Large intestine (tissue), 3 donors: ENCODE data around the gene KRTAP8-1. TPM values are rescaled to one million over a fixed set of nuclear protein-coding genes. Genes with fewer than 3 reads are reported as not detected.

Source experiments
- DNase-seq, 2 donors: peaks; one replicate each; pipeline versions ENCODE4 v3.0.0 to v3.0.0-alpha.2; 2013
- H3K27ac ChIP-seq: one replicate; pipeline ENCODE4 v1.5.1; 2013; ENCODE audit warnings: low read length
- H3K27me3 ChIP-seq: 2 replicates; pipeline ENCODE4 v1.6.1; 2013; ENCODE audit warnings: low read length; ENCODE audit not compliant: control insufficient read depth, insufficient read depth
- H3K36me3 ChIP-seq: 2 replicates; pipeline ENCODE4 v1.6.1; 2013; ENCODE audit warnings: low read length; ENCODE audit not compliant: control insufficient read depth, insufficient read depth
- H3K4me1 ChIP-seq: one replicate; pipeline ENCODE4 v1.6.1; 2013; ENCODE audit warnings: low read length; ENCODE audit not compliant: control insufficient read depth, insufficient read depth
- H3K4me3 ChIP-seq: one replicate; pipeline ENCODE4 v1.5.1; 2013; ENCODE audit warnings: low read length
- H3K9me3 ChIP-seq: one replicate; pipeline ENCODE4 v1.6.1; 2013; ENCODE audit warnings: mild to moderate bottlenecking, low read depth, low read length, moderate library complexity; ENCODE audit not compliant: control insufficient read depth
- WGBS: methylation state at CpG from one replicate; pipeline ENCODE4 v1.1.5; 2013; ENCODE audit warnings: low lambda C conversion rate; ENCODE audit not compliant: insufficient coverage; 5-methylcytosine and 5-hydroxymethylcytosine counted together
- polyA plus RNA-seq: library from polyadenylated mRNA; unstranded; fragments of 120-200 nt; gene quantifications from one replicate; pipeline ENCODE4 v1.2.1, GENCODE V29; 2013

Gene KRTAP8-1
- polyA plus RNA-seq, 1 donor, result not detected

DNA sequence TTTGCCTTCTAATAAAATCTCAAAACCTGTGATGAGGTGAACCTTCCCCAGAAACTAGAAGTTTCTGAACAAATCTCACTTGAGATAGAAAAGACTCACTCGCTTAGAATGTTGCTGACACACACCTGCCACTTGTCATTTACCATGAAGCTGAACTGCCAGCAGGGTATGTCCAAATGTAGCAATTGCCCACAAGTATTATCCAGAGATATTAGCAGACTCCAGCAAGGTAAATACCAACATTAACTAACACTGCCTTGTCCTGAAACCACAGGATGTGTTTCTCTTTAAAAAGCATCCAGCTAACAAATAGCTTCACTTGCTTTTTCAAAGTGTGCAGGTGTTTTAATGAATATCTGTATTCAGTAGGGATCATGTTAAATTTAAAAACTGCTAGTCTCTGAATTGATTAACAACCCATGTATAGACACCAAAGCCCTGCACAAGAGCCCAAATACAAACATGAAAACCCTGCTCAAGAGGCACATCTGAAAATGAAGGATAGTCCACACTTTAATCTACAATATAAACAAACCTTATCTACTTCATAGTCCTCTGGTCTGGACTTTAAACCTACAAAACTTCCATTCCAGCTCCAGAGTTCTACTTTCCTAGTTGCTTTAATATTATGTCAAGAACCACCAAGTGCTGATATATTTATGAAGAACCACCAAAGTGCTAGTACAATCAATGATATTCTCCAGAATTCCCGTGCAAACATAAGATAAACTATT lies 19.3 kb downstream of the KRTAP8-1 start:
- H3K4me1 ChIP-seq, result peaks cover 3% of the 10 kb centered on the region
- no peak overlapping the region for H3K27ac ChIP-seq
- WGBS, result 43% methylated on average over 1 of the region's 2 CpGs
- peak in 1 of 2 donors; percentile 4 for DNase-seq
- no peaks in the 10 kb centered on the region for H3K36me3 ChIP-seq
- H3K27me3 ChIP-seq, result no peaks in the 10 kb centered on the region
- H3K4me3 ChIP-seq, result no peak overlapping the region
- H3K9me3 ChIP-seq, result no peaks in the 10 kb centered on the region

DNA sequence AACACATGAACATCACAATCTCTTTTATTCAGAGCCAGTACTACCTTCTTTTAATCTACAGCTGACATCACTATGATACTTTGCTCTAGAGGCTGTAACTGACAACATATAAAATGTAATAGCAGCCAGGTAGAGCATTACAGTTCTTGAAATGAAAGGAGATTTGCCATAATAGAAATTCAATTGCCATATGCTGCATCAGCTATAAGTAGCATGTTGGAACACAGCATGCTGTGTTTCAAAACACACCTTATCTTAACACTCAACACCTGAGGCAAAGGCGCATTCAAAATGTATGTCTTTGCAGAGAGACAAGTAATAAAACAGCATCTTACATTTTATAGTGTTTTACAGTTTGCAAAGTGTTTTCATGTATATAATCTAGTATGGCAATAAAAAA lies 33.8 kb downstream of the KRTAP8-1 start:
- Histone ChIP-seq H3K27me3 (no peaks in the 10 kb centered on the region), H3K27ac (no peak overlapping the region), H3K36me3 (no peaks in the 10 kb centered on the region), H3K4me3 (no peak overlapping the region), H3K4me1 (no peaks in the 10 kb centered on the region), H3K9me3 (no peaks in the 10 kb centered on the region)
- DNase-seq, result no peak
- WGBS, result 80% methylated on average over 1 of the region's 1 CpG

DNA sequence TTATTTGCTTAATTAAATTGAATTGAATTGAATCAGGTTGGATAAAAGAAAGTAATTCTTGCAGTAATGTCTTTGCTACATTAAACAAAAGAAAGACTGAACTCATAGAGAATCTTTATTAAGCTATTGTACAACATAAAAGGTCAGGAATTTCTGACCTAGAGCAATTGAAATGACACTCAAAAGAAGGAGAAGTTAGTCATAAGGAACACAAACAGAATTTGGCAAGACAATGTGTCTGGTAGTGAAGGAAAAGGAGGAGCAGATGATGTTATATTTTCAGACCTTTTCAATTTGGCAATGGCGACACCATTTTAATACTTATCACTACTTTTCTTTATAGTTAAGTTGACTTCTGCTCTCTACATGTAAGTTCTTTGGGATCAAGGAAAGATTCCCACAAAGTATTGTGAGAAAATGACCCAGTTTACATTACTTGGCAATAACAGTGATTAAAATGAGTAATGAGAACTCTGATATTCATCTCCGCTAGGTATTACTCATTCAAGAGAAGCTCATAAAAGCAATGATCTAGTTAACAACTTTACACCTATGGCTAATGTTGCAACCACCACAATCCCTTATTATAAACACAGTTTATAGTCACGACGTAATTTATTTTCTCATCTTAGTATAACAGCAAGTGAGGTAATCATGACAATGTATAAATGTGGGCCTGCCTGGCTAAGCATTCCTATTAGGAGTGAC lies 43.2 kb downstream of the KRTAP8-1 start:
- Histone ChIP-seq H3K9me3 (no peaks in the 10 kb centered on the region), H3K4me1 (no peaks in the 10 kb centered on the region), H3K27ac (no peak overlapping the region), H3K4me3 (no peak overlapping the region), H3K36me3 (no peaks in the 10 kb centered on the region), H3K27me3 (no peaks in the 10 kb centered on the region)
- DNase-seq, result no peak
- WGBS, result 100% methylated on average over 1 of the region's 4 CpGs

Other genes with a start within 250 kb of the KRTAP8-1 start
- gene KRTAP22-2, start 222.9 kb downstream of the KRTAP8-1 start, polyA plus RNA-seq, result not detected
- not detected for gene KRTAP6-3, start 220.8 kb downstream of the KRTAP8-1 start, polyA plus RNA-seq
- not detected for gene KRTAP6-2, start 214.4 kb downstream of the KRTAP8-1 start, polyA plus RNA-seq
- gene KRTAP22-1, start 212.2 kb downstream of the KRTAP8-1 start, polyA plus RNA-seq, result not detected
- not detected for gene KRTAP6-1, start 199.3 kb downstream of the KRTAP8-1 start, polyA plus RNA-seq
- gene KRTAP20-1, start 196.8 kb downstream of the KRTAP8-1 start, polyA plus RNA-seq, result not detected
- gene KRTAP20-4, start 192.6 kb downstream of the KRTAP8-1 start, polyA plus RNA-seq, result not detected
- gene KRTAP20-2, start 178.1 kb downstream of the KRTAP8-1 start, polyA plus RNA-seq, result not detected
- gene KRTAP20-3, start 170.4 kb downstream of the KRTAP8-1 start, polyA plus RNA-seq, result not detected
- not detected for gene KRTAP21-3, start 94.5 kb downstream of the KRTAP8-1 start, polyA plus RNA-seq
- not detected for gene KRTAP21-2, start 66.0 kb downstream of the KRTAP8-1 start, polyA plus RNA-seq
- gene KRTAP21-1, start 57.8 kb downstream of the KRTAP8-1 start, polyA plus RNA-seq, result not detected
- gene KRTAP7-1, start 16.5 kb upstream of the KRTAP8-1 start, polyA plus RNA-seq, result not detected
- not detected for gene KRTAP11-1, start 68.3 kb upstream of the KRTAP8-1 start, polyA plus RNA-seq
- gene KRTAP19-8, start 225.2 kb upstream of the KRTAP8-1 start, polyA plus RNA-seq, result not detected